B cell (primary cell): Measurements from ENCODE around the gene VSIG2.

Experiments used
- EZH2 ChIP-seq: IDR thresholded peaks from 2 replicates; pipeline ENCODE4 v1.6.1; 2012; ENCODE audit warnings: borderline replicate concordance, low read depth, mild to moderate bottlenecking, moderate library complexity, low read length; ENCODE audit not compliant: insufficient read depth, poor library complexity, severe bottlenecking
- TF ChIP-seq, protein P1 (sequence below): fragments of 200-600 bp; IDR thresholded peaks from one replicate; pipeline ENCODE4 v1.8.0; 2022; ENCODE audit warnings: antibody characterized with exemption, mild to moderate bottlenecking

DNA sequence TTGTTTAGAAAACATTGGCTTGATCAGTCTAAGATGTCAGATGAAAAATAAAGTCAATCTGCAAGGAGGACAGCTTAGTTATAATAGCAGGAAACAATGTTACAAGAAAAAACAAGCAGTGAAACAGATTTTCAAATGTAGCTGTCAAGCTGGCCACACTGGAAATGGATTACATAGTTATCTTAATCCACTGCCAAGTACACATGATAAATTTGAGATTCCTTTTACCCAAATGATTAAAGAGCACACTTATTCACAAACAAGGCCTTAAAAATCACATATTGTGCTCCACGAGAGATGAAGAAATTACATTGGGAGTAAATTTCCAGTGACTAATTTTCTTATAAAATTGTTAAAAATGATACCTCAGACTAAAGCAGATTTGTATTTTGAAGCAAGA lies 27.5 kb upstream of the VSIG2 start:
- TF ChIP-seq, protein P1, sequence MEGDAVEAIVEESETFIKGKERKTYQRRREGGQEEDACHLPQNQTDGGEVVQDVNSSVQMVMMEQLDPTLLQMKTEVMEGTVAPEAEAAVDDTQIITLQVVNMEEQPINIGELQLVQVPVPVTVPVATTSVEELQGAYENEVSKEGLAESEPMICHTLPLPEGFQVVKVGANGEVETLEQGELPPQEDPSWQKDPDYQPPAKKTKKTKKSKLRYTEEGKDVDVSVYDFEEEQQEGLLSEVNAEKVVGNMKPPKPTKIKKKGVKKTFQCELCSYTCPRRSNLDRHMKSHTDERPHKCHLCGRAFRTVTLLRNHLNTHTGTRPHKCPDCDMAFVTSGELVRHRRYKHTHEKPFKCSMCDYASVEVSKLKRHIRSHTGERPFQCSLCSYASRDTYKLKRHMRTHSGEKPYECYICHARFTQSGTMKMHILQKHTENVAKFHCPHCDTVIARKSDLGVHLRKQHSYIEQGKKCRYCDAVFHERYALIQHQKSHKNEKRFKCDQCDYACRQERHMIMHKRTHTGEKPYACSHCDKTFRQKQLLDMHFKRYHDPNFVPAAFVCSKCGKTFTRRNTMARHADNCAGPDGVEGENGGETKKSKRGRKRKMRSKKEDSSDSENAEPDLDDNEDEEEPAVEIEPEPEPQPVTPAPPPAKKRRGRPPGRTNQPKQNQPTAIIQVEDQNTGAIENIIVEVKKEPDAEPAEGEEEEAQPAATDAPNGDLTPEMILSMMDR, result no peak
- no peak for TF ChIP-seq EZH2
